Measurements from ENCODE around the gene DBI.

- no peak for TF ChIP-seq EP300 (IDR thresholded peaks at IDR 0.05)
- no peak for TF ChIP-seq CTCF (IDR thresholded peaks at IDR 0.05)
These were observed 27.2 kb upstream of the DBI start for GRCh38 chr2:119339562-119339923.

All from stomach (tissue), 4 donors.